Cortex of kidney (tissue), 1 donor: ENCODE results near the gene COMMD1.
A peak's percentile ranks its signal among the peaks of the same experiment; 100 is the strongest.
"Not testable (repeated sequence)": the region's sequence is repeated elsewhere in the genome, so short reads cannot be mapped to it uniquely, and the experiment has no call there.

ENCODE experiments used
- DNase-seq: peaks from one replicate; lab custom pipeline; 2025; lab: John Stamatoyannopoulos, UW

COMMD1 gene

DNA sequence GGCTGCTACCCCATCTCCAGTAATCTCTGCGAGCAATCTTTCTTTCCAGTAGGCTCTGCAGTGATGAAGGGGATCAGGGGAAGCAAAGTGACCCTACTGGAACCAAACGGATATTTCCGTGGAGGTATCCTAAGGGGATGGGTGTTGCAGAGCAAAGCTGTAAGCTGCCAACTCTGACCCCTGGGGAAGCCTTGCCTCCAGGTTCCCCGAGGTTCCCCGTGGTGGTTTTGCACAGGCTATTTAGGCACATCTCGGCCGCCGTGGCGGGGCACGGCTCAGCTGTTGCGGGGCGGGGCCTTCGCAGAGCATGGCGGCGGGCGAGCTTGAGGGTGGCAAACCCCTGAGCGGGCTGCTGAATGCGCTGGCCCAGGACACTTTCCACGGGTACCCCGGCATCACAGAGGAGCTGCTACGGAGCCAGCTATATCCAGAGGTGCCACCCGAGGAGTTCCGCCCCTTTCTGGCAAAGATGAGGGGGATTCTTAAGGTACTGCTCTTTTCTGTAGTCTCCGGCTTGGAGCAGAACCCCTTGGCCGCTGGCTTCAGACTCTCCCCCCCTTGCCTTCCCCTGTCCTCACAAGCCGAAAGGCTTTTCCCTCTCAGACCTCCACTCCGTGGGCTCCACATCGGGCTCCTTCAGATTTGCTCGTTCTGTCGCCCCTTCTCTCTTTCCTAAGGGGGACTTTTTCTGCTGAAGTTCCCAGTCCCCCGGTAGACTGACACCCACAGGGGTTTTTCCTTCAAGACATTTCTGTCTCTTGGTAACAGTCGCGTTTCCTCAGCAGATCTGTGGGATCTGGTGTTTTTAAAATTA, at the start of gene COMMD1:
Gene COMMD1, plus strand, starts transcription at position 303 of the 814 bp plus-strand sequence. Its CDS starts 5 bp downstream, at position 308.
- peak; percentile 23 for DNase-seq

DNA sequence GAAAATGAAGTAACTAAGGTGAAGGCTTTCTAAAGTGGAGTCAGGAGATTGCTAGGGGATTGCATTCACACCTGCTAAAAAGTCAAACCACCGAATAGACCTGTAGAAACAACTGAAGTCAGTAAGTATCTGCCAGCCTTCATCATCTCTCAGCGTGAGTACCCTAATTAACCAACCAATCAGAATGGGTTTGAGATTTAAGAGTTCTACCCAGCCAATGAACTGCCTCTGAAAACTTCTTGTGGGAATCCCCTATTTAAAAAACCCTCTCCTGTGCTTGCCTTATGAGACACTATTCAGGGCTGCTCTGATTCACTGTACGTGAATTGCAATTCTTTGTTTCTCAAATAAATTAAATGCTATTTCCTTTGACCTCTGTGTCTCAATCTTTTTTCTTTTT, 48.2 kb upstream of the COMMD1 start:
- DNase-seq, result no peak

GRCh38 chr2:61862085-61862484, 43.4 kb upstream of the COMMD1 start:
- no peak for DNase-seq

- DNase-seq, result not testable (repeated sequence)
Observed at GRCh38 chr2:61866482-61867089, 38.9 kb upstream of the COMMD1 start.

GRCh38 chr2:61876400-61876799, 29.1 kb upstream of the COMMD1 start:
- no peak for DNase-seq

GRCh38 chr2:61877571-61878245, 27.8 kb upstream of the COMMD1 start:
- DNase-seq, result no peak

GRCh38 chr2:61878761-61879160, 26.7 kb upstream of the COMMD1 start:
- DNase-seq, result no peak

DNA sequence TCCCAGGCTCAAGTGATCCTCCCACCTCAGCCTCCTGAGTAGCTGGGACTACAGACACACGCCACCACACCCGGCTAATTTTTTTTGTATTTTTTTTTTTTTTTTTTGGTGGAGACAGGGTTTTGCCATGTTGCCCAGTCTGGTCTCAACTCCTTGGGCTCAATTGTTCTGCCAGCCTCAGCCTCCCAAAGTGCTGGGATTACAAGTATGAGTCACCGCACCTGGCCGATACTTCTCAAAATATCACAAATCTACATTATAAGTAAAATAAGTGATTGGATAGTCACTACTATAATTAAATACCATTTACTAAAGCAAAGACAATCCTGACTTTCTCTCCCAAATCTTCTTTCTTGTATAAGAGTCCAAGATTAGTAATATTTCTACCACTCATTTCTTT, 26.1 kb upstream of the COMMD1 start:
- not testable (repeated sequence) for DNase-seq

- DNase-seq, result no peak
Observed at GRCh38 chr2:61882850-61883249, 22.6 kb upstream of the COMMD1 start.

GRCh38 chr2:61885896-61886603, 19.4 kb upstream of the COMMD1 start:
- no peak for DNase-seq

DNA sequence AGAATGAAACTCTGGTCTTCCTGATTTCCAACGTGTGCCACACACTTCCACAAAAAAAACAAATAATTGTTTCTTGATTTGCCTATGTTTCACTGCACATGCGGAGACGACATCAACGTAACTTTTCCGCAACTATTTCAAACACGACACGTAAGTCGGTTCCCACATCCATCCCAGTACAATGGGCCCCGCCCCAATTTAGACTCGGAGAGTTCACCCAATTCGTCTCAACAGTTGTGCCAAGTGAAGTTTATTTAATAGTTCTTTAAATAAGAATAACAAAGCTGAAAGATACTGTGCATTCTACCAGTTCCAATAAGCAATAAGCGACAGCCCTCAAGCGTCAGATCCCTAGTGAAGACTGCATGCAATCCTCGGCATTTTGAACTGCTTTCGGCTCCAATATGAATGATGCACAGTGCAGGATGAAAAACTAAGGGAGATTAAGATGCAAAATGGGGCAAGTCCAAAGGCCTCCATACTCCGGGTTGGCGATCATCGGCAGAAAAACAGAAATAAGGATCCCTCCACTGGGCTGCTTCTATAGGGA, 17.7 kb upstream of the COMMD1 start:
- DNase-seq, result no peak

GRCh38 chr2:61888267-61889055, 17.0 kb upstream of the COMMD1 start, which contains the start of gene CCT4:
Gene CCT4, minus strand, starts transcription at chr2:61888656. Its CDS starts 149 bp downstream, at chr2:61888507.
- no peak for DNase-seq

DNA sequence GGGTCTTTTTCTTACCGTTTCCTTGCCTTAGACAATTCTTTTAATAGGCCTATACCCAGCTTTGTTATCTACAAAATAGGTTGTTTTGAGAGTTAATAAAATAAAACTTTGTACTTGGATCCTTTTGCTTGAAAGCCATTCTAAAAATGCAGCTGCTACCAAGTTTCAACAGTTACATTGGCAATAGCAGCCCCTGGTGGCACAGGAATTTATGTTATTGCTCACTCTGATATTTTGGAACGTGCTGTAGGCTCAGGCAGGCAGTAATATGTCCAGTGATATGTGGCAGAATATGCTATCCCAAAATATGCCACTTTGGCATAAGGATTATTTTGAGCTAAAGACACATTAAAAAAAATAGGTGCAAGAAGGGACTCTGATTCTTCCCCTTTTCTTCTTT, 6.7 kb upstream of the COMMD1 start:
- DNase-seq, result no peak

DNA sequence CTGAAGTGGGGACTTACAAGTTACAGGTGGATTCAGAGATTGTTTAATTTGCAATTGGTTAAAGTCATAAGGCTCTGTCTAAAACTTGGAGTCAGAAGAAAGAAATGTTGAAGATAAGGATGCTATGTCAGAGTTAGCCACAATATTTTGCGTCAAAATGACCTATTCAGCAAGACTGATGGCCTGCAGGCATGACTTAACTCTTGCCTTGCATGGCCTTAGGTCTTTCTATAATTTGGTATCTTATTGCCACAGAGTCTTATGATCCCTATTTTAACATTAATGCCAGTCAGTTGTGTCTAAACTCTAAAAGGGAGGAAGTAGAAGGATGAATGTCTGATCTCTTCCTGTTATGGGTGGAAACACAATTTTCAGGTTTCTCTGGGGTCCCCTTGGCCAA, 5.2 kb upstream of the COMMD1 start:
- no peak for DNase-seq

GRCh38 chr2:61906186-61906470, 654 bp downstream of the COMMD1 start:
- DNase-seq, result no peak

GRCh38 chr2:61909116-61909515, 3.6 kb downstream of the COMMD1 start:
- DNase-seq, result no peak

DNA sequence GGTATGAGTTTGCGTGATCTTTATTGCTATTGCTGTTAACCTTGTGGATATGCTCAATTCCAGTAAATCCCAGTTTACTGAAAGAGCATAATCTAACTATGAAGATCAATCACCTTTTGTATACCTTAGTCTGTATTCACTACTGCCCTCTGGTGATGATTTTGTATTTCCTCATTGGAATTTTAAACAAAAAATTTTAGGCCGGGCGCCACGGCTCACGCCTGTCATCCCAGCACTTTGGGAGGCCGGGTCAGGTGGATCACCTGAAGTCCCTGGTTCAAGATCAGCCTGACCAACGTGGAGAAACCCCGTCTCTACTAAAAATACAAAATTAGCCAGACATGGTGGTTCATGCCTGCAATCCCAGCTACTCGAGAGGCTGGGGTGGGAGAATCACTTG, 5.1 kb downstream of the COMMD1 start:
- no peak for DNase-seq

GRCh38 chr2:61911510-61911909, 6.0 kb downstream of the COMMD1 start:
- DNase-seq, result no peak

- not testable (repeated sequence) for DNase-seq
Observed at GRCh38 chr2:61914794-61915193, 9.3 kb downstream of the COMMD1 start.

- DNase-seq, result no peak
Observed at GRCh38 chr2:61920548-61920947, 15.1 kb downstream of the COMMD1 start.

DNA sequence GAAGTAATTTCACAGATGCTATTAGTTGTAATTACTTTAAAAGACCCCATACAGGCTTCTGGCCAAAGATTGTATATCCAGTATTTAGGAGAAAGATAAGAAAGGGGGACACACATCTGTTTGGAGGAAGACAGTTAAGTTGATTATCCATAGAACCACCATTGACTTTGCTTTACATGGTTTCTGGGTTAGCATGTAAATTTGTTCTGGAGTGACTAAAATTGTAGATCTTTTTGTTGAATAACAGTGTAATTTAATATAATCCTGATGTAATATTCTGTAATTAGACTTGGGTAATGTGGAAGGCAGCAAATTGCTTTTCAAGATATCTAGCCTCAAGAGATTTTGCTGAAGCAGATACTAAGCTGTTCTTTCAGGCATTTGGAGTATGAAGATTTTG, 17.2 kb downstream of the COMMD1 start:
- no peak for DNase-seq
